Natural killer cell (primary cell): ENCODE results near the gene SP7. TPM values are rescaled to one million over a fixed set of nuclear protein-coding genes. Genes with fewer than 3 reads are reported as not detected.

Source experiments
- ATAC-seq, 3 donors: fragments of 150-1000 bp in 2 of 3; fragments of 200-7000 bp in 1 of 3; cut with Tn5 transposase; 1 replicate in 1 of 3; 2 replicates in 2 of 3; pipeline ENCODE4 v1.10.0; 2021; ENCODE audit warnings: mild to moderate bottlenecking in 2 of 3, moderate library complexity in 2 of 3
- DNase-seq, 2 donors: peaks; one replicate each; pipeline versions ENCODE4 v3.0.0 to v3.0.0-alpha.2; 2013 to 2021; ENCODE audit warnings: mixed read lengths in 1 of 2
- H3K27ac ChIP-seq: one replicate; pipeline ENCODE4 v1.5.1; 2013; ENCODE audit warnings: mild to moderate bottlenecking, low read length
- H3K27me3 ChIP-seq: one replicate; pipeline ENCODE4 v1.6.1; 2013; ENCODE audit warnings: low read length; ENCODE audit not compliant: control insufficient read depth, insufficient read depth
- H3K36me3 ChIP-seq: one replicate; pipeline ENCODE4 v1.6.1; 2013; ENCODE audit warnings: low read length; ENCODE audit not compliant: control insufficient read depth, insufficient read depth
- H3K4me1 ChIP-seq: one replicate; pipeline ENCODE4 v1.6.1; 2013; ENCODE audit warnings: low read length; ENCODE audit not compliant: control insufficient read depth, insufficient read depth
- H3K4me3 ChIP-seq: one replicate; pipeline ENCODE4 v1.5.1; 2013; ENCODE audit warnings: low read length
- H3K9me3 ChIP-seq: one replicate; pipeline ENCODE4 v1.6.1; 2013; ENCODE audit warnings: low read length; ENCODE audit not compliant: control insufficient read depth, insufficient read depth
- H3K27ac Mint-ChIP-seq, 2 donors: one replicate each; pipeline ENCODE4 v1.8.0; 2022; ENCODE audit warnings: mild to moderate bottlenecking in 2 of 2, mixed read lengths in 2 of 2, moderate library complexity in 1 of 2
- H3K27me3 Mint-ChIP-seq, 2 donors: one replicate each; pipeline ENCODE4 v1.8.0; 2022; ENCODE audit warnings: low read depth in 2 of 2, mixed read lengths in 2 of 2
- H3K36me3 Mint-ChIP-seq: one replicate; pipeline ENCODE4 v1.8.0; 2022; ENCODE audit warnings: mixed read lengths
- H3K4me1 Mint-ChIP-seq, 2 donors: one replicate each; pipeline ENCODE4 v1.8.0; 2022; ENCODE audit warnings: mixed read lengths in 2 of 2
- H3K4me3 Mint-ChIP-seq: one replicate; pipeline ENCODE4 v1.8.0; 2022; ENCODE audit warnings: mild to moderate bottlenecking, moderate library complexity, mixed read lengths
- H3K9me3 Mint-ChIP-seq, 2 donors: one replicate each; pipeline ENCODE4 v1.8.0; 2022; ENCODE audit warnings: mixed read lengths in 2 of 2
- WGBS: methylation state at CpG from one replicate; pipeline ENCODE4 v1.1.7; 2013; ENCODE audit warnings: missing lambda C conversion rate; ENCODE audit not compliant: insufficient coverage; 5-methylcytosine and 5-hydroxymethylcytosine counted together
- intact Hi-C: fragments of 100-400 bp; cut with micrococcal nuclease; formaldehyde crosslinking; loops from one replicate; pipeline ENCODE4 v1.14.2; 2022
- total RNA-seq, 4 donors: library from RNA; stranded (reverse); fragments of 120-200 nt in 1 of 4; gene quantifications; one replicate each; pipeline versions ENCODE4 v1.2.3 to v1.2.4, GENCODE V29; 2013 to 2022
- TF ChIP-seq, protein P1 (sequence below): fragments of 200-600 bp; IDR thresholded peaks from one replicate; pipeline ENCODE4 v1.8.0; 2022; ENCODE audit warnings: antibody characterized with exemption

The SP7 gene
- total RNA-seq, 3 donors from 2014 or later (not counting 1 experiment from before 2014, with no cell fraction given) = 0.07 TPM; not detected in 2

DNA sequence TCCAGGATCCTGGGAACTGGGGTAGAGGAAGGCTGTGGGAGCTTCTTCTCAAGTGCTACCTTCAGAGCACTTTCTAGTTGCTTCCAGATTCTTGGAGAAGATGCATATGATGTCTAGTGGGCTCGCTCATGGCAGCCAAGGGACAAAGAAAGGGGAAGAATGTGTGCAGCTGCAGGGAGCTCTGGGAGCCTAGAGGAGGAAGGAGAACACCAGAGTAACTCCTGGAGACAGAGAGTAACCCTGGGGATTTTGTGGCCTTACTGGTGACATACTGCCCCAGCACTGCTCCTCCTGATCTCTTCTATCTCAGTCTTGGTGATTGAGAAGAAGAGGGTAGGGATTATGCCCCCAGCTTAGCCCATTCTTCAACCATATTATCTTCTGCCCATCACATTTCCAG, 10.3 kb upstream of the SP7 start:
- Histone ChIP-seq H3K27ac (no peak overlapping the region), H3K9me3 (no peaks in the 10 kb centered on the region), H3K4me3 (no peak overlapping the region), H3K27me3 (no peaks in the 10 kb centered on the region), H3K4me1 (peaks cover 14% of the 10 kb centered on the region), H3K36me3 (no peaks in the 10 kb centered on the region)
- H3K9me3 Mint-ChIP-seq = no peaks in the 10 kb centered on the region
- H3K4me3 Mint-ChIP-seq = peak overlapping the region; percentile 57
- no peak overlapping the region for H3K27ac Mint-ChIP-seq
- intact Hi-C loops = loop anchor here (10.0 kb wide), 1 partner anchor 282 kb away; no protein-coding TSS in a partner anchor
- H3K36me3 Mint-ChIP-seq = no peaks in the 10 kb centered on the region
- H3K27me3 Mint-ChIP-seq = no peaks in the 10 kb centered on the region
- peaks cover 11 to 19% of the 10 kb centered on the region in 2 donors for H3K4me1 Mint-ChIP-seq
- ATAC-seq (no peak), DNase-seq (no peak)
- 96% methylated on average over 1 of the region's 1 CpG for WGBS
- TF ChIP-seq, protein P1, sequence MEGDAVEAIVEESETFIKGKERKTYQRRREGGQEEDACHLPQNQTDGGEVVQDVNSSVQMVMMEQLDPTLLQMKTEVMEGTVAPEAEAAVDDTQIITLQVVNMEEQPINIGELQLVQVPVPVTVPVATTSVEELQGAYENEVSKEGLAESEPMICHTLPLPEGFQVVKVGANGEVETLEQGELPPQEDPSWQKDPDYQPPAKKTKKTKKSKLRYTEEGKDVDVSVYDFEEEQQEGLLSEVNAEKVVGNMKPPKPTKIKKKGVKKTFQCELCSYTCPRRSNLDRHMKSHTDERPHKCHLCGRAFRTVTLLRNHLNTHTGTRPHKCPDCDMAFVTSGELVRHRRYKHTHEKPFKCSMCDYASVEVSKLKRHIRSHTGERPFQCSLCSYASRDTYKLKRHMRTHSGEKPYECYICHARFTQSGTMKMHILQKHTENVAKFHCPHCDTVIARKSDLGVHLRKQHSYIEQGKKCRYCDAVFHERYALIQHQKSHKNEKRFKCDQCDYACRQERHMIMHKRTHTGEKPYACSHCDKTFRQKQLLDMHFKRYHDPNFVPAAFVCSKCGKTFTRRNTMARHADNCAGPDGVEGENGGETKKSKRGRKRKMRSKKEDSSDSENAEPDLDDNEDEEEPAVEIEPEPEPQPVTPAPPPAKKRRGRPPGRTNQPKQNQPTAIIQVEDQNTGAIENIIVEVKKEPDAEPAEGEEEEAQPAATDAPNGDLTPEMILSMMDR = no peak

DNA sequence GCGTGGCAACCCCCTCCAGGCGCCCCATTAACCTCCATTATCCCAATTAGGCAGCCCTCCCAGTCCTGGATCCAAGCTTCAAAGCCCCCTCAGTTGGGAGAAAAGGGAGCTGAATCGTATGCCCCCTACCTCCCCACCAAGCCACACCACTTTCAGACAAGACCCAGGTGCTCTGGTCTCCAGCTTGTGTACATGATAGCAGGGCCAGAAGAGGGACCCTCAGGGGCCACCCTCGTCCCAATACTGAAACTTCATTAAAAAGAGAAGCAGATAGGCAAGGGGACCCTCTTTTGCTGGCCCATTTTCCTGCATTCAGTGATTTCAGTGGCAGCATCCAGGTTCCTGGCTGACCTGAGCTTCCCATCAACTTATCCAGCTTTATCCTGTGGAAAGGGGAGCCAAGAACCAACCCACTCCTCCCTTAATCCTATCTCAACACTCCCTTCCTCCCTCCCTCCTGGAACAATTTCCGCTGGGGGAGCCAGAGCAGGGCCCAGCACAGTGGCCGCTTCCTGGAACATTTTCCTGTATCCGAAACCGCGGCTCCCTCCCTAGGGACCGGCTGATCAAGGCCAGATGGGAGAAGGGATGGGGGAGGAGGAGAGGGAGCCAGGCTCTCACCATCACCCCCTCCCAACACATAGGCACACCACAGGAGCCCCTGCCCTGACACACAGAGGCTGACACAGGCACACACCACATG, 9.5 kb upstream of the SP7 start:
- H3K9me3 ChIP-seq = no peaks in the 10 kb centered on the region
- no peaks in the 10 kb centered on the region for H3K27me3 ChIP-seq
- no peak overlapping the region for H3K27ac ChIP-seq
- no peak for DNase-seq
- H3K4me3 ChIP-seq = peak overlapping the region; percentile 57
- Mint-ChIP-seq H3K4me1 (peaks cover 11 to 19% of the 10 kb centered on the region in 2 donors), H3K9me3 (no peaks in the 10 kb centered on the region), H3K27ac (peak overlapping the region; percentile 73 to 84), H3K36me3 (no peaks in the 10 kb centered on the region), H3K4me3 (peak overlapping the region; percentile 99), H3K27me3 (peaks cover 0 to 1% of the 10 kb centered on the region in 2 donors)
- intact Hi-C loops = loop anchor here (1.0 to 10.0 kb wide), 3 partner anchors 21 to 281 kb away; no protein-coding TSS in a partner anchor
- H3K4me1 ChIP-seq = peaks cover 14% of the 10 kb centered on the region
- no peak for ATAC-seq
- H3K36me3 ChIP-seq = no peaks in the 10 kb centered on the region
- TF ChIP-seq, protein P1 = no peak
- WGBS = 43% methylated on average over 4 of the region's 10 CpGs

DNA sequence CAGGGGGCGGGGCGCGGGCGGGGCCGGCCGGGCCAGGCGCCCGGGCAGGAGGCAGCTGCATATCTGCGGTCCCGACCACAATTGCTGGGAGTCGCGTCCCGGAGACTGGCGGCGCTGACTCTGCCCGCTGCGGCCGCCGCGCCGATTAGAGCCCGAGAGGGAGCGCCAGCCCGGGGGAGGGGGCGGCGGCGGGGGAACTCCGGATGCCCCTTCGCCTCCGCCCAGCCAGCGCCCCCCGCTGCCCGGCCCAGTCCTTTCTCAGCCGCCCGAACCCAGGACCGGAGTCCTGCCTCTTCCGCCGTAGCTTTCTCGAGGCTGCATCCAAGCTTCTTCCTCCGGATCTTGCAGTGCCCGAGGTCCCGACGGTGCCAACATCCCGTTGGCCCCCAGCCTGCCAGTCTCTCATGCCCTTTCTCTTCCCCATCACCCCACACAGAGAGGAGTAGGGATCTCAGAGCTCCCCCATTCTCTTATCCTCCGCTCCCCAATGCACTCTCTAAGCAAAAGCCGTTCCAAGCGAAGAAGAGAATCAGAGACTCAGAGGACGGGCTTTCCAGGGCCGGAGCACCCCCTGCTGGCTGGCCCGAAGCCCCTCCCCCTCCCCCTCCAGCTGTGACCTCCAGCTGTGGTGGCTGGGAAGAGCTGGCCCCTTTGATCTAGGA, 8.8 kb upstream of the SP7 start:
- Histone ChIP-seq H3K27ac (peak overlapping the region; percentile 43), H3K27me3 (no peaks in the 10 kb centered on the region), H3K4me1 (peaks cover 14% of the 10 kb centered on the region), H3K4me3 (peak overlapping the region; percentile 57), H3K9me3 (no peaks in the 10 kb centered on the region), H3K36me3 (no peaks in the 10 kb centered on the region)
- peaks cover 0 to 4% of the 10 kb centered on the region in 2 donors for H3K27me3 Mint-ChIP-seq
- DNase-seq = peak; percentile 65 to 85
- peak overlapping the region; percentile 99 for H3K4me3 Mint-ChIP-seq
- WGBS = under 1% methylated on average over 50 of the region's 50 CpGs
- TF ChIP-seq, protein P1 = peak; percentile 68
- H3K27ac Mint-ChIP-seq = peak overlapping the region; percentile 73 to 84
- H3K36me3 Mint-ChIP-seq = no peaks in the 10 kb centered on the region
- intact Hi-C loops = loop anchor here (1.0 to 10.0 kb wide), 3 partner anchors 21 to 280 kb away; no protein-coding TSS in a partner anchor
- peak; percentile 88 to 91 (median 91) for ATAC-seq
- H3K9me3 Mint-ChIP-seq = no peaks in the 10 kb centered on the region
- H3K4me1 Mint-ChIP-seq = peaks cover 11 to 19% of the 10 kb centered on the region in 2 donors
